Activated CD8-positive, alpha-beta memory T cell treated with anti-CD3 and anti-CD28 coated beads, Interleukin-2, amount 50 U/mL, for 24 hours (primary cell): ENCODE data around the gene PSMD12.

Experiments used
- DNase-seq: peaks from one replicate; pipeline ENCODE4 v3.0.0-alpha.2; 2020; ENCODE audit errors: extremely low read depth

The PSMD12 gene

GRCh38 chr17:67386965-67387551 is 20.7 kb upstream of the PSMD12 start:
- DNase-seq: no peak

GRCh38 chr17:67385122-67385988 is 19.0 kb upstream of the PSMD12 start:
- DNase-seq: no peak

DNA sequence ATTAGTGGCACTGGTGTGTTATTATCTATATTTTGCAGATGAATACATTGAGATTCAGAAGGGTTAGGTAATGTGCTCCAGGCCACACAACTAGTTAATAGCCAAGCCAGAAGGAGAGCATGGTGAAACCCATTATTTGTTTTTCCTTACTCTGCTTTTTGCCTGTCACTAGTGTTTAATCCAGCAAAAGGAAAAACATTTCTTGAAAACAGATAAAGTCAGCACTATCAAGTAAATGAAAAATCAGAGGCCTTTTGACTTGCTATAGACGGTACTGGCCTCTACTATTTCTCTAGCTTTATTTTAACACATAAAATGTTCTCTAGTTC is 15.5 kb upstream of the PSMD12 start:
- no peak for DNase-seq

DNA sequence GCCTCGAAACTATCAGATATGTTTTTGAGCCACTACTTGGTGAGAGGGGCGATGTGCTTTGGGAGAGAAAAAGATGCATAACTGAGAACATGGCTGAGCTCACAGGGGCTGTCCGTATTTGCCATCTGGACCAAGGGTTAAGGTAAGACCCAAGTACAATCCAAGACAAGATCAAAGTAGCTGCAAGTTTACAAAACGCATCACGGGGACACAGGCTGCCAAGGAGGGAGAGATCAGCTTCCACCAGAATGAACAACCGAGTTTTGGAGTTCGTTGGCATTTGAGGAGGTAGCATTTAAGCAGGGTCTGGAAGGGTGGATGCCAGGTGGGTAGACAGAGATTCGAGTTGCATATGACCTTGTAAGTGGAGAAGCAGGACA is 12.9 kb upstream of the PSMD12 start:
- no peak for DNase-seq

- peak; percentile 44 for DNase-seq
These were observed 12.3 kb upstream of the PSMD12 start for GRCh38 chr17:67378454-67379250.

- DNase-seq: no peak
These were observed 11.4 kb upstream of the PSMD12 start for GRCh38 chr17:67377488-67378453.

DNA sequence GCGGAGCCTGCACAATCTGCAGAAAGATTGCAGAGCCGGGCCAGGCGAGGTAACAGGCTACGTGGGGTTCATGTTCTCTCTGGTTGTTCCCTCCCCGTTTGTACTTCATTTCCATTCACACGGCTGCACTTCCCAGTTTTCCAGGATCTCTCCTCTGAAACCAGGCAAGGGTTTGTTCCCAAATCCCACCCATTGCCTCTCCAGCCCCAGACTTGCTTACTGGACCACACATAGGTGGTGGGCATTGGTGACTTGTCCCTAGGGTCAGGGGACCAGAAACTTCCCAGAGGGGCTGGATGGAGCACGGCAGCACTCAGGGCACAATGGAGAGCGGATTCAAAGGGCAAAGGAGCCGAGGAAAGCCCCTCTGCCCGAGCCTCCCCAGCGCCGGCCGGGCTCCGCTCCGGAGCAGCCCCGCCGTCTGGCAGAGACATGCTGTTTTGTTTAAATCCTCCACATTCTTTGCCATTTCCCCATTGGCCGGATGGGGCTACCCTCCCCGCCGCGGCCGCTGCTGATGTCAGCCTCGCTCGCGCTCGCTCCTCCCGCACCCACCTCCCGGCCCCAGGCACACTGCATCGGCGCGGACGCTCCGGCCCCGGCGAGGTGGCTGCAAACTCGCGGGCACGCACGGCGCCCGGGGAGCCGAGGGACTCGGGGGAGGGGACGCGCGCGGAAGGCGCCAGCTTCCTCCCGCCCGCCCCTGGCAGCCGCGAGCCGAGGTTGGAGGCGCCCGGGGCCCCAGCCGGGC is 10.5 kb upstream of the PSMD12 start, which contains the start of gene PITPNC1:
PITPNC1 (plus strand) TSS at position 545 of the 751 bp plus-strand sequence.
- DNase-seq: peak; percentile 63

GRCh38 chr17:67376415-67376736 is 10.0 kb upstream of the PSMD12 start:
- no peak for DNase-seq

DNA sequence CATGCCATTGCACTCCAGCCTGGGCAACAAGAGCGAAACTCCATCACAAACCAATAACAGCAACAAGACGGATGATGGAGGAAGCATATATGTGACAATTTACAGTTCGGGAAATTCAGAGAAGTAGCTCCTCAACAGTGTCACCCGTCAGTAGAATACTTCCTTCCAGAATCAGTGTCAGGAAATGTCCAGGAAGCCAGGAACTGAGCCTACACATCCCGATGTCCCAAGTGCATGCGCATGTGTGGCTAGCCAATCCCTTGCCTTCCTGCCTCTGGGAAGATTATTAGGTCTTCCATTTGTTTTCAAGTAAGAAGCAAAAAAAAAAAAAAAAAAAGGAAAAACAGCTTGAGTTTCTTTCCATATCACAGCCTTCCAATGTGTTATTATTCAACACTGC is 9.3 kb upstream of the PSMD12 start:
- DNase-seq: no peak

GRCh38 chr17:67375054-67375427 is 8.7 kb upstream of the PSMD12 start:
- no peak for DNase-seq

GRCh38 chr17:67374329-67375053 is 8.1 kb upstream of the PSMD12 start:
- peak; percentile 76 for DNase-seq

- DNase-seq: no peak
These were observed 6.4 kb upstream of the PSMD12 start for GRCh38 chr17:67372751-67373150.

- no peak for DNase-seq
These were observed 3.3 kb upstream of the PSMD12 start for GRCh38 chr17:67369676-67370075.

- DNase-seq: no peak
These were observed 612 bp downstream of the PSMD12 start for GRCh38 chr17:67365738-67366192.

- no peak for DNase-seq
These were observed 1.3 kb downstream of the PSMD12 start for GRCh38 chr17:67364847-67365737.

- no peak for DNase-seq
These were observed 4.2 kb downstream of the PSMD12 start for GRCh38 chr17:67362173-67362572.

DNA sequence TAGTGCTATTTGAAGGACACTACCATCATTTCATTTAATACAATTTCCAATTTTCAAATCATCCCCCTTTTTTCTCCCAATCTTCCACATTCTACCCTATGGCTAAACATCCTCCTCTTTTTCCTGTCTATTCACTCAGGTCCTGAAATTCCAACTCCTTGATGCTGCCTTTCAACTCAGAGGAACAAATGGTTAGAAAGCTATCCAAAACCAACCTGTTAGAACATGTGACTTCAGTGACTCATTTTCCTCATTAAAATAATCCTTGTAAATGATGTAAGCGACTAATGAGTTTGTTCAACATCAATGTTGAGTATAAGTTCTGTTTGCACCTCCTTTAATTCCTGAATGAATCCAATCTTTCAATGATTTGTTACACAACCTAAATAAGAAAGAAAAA is 5.5 kb downstream of the PSMD12 start:
- no peak for DNase-seq

- DNase-seq: no peak
These were observed 6.2 kb downstream of the PSMD12 start for GRCh38 chr17:67359960-67360791.
